WI38 (cell line): ENCODE results near the gene HGS.
A peak's percentile ranks its signal among the peaks of the same experiment; 100 is the strongest.

Source experiments
- H3K4me3 ChIP-seq: 2 replicates; pipeline ENCODE4 v1.5.1; 2011; ENCODE audit warnings: low read depth, mild to moderate bottlenecking, control low read depth, low read length
- TF ChIP-seq, protein P1 (sequence below): IDR thresholded peaks from 2 replicates; pipeline ENCODE4 v1.5.1; 2012; ENCODE audit warnings: low read depth, mild to moderate bottlenecking, control low read depth, low read length

The HGS gene

GRCh38 chr17:81706232-81706611, 22.4 kb downstream of the HGS start:
- TF ChIP-seq, protein P1, sequence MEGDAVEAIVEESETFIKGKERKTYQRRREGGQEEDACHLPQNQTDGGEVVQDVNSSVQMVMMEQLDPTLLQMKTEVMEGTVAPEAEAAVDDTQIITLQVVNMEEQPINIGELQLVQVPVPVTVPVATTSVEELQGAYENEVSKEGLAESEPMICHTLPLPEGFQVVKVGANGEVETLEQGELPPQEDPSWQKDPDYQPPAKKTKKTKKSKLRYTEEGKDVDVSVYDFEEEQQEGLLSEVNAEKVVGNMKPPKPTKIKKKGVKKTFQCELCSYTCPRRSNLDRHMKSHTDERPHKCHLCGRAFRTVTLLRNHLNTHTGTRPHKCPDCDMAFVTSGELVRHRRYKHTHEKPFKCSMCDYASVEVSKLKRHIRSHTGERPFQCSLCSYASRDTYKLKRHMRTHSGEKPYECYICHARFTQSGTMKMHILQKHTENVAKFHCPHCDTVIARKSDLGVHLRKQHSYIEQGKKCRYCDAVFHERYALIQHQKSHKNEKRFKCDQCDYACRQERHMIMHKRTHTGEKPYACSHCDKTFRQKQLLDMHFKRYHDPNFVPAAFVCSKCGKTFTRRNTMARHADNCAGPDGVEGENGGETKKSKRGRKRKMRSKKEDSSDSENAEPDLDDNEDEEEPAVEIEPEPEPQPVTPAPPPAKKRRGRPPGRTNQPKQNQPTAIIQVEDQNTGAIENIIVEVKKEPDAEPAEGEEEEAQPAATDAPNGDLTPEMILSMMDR: no peak
- no peak overlapping the region for H3K4me3 ChIP-seq

- TF ChIP-seq, protein P1: no peak
- H3K4me3 ChIP-seq: no peak overlapping the region
These were observed 23.2 kb downstream of the HGS start for GRCh38 chr17:81706757-81707624.

- no peak overlapping the region for H3K4me3 ChIP-seq
- TF ChIP-seq, protein P1: no peak
These were observed 24.2 kb downstream of the HGS start for GRCh38 chr17:81707725-81708646.

DNA sequence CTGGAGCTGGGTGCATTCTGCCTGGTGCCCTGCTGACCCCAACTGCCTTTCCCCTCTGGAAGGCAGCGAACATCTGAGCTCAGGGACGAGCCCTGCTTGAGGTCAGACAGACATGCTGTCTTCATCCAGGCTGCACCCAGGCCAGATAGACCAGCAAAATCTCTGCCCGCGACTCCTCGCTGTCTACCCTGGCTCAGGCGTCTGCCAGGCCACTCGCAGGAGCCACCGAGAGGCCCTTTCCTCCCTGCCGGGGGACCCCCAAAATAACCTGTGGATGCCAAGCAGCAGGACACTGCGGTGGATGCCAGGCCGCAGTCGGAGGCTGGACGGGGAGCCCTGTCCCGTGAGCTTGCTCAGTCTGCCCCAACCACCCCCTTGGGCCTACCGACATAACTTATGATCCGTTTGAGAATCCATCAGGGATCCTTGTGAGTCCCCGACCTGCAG, 25.0 kb downstream of the HGS start:
- H3K4me3 ChIP-seq: no peak overlapping the region
- TF ChIP-seq, protein P1: no peak

DNA sequence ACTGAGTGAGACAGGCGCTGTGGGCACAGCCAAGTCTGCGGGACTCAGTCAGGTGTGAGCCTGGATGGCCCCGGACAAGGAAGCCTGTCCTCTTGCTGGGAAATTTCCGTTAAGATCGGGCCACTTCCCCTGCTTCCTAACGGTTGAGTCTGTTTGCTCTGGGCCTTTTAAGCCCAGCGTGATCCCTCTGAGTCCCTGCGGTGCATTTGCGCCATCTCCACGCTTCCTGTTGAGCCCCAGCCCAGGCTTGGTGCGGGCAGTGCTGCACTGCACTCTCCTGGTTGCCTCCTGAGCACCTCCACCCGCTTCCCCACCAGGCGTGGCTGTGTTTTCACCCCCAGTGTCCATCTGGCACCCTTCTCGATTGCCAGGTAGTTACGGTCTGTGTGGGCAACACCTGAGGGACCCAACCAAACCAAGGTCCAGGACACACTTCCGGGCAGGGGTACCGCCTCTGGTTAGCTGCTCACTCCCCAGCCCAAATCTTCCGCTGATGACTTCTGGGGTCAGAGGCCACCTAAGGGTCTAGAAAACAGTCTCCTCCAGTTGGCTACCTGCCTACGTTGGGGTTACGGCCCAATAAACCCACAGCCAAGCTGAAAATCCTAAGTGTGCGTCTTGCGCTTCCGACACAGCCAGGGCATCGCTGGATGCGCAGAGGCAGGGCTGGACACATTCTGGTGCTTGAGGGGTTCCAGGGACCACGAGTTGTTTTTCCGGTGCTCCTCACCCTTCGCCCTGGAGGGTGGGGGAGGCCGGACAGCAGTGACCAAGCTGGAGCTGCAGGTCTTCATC, 26.9 kb downstream of the HGS start:
- TF ChIP-seq, protein P1: no peak
- H3K4me3 ChIP-seq: no peak overlapping the region

GRCh38 chr17:81711814-81712467, 28.1 kb downstream of the HGS start, which contains the start of gene SLC25A10:
Gene SLC25A10, plus strand, starts transcription at chr17:81712284. Its CDS starts 143 bp downstream, at chr17:81712427.
- TF ChIP-seq, protein P1: no peak
- H3K4me3 ChIP-seq: peak within 1 kb of the TSS; percentile 67
